Suppressor macrophage (primary cell): ENCODE results near the gene WNT7A.
"Not testable (repeated sequence)": the region's sequence is repeated elsewhere in the genome, so short reads cannot be mapped to it uniquely, and the experiment has no call there.

Experiments used
- DNase-seq, 4 experiments: peaks; one replicate each; pipeline ENCODE4 v3.0.0-alpha.2; 2020 to 2022

Gene WNT7A

DNA sequence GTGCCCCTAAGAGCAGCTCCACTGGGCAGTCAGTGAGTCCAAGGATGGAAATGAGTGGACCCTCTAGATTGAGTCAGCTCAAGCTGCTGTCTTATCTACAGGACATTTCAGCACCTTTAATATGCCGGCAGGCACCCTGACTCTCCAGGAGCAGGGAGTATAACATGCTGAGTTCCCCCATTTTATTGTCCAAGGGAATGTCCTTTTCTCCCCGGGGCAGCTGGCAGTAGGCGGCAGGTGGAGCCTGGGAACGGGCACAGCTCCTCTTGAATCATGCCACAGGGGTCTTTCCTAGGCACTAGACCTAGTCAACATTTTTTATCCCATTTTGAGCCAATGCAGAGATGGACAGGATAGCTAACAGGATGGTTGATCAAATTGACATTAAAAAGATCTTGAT lies 14.8 kb downstream of the WNT7A start:
- no peak for DNase-seq

DNA sequence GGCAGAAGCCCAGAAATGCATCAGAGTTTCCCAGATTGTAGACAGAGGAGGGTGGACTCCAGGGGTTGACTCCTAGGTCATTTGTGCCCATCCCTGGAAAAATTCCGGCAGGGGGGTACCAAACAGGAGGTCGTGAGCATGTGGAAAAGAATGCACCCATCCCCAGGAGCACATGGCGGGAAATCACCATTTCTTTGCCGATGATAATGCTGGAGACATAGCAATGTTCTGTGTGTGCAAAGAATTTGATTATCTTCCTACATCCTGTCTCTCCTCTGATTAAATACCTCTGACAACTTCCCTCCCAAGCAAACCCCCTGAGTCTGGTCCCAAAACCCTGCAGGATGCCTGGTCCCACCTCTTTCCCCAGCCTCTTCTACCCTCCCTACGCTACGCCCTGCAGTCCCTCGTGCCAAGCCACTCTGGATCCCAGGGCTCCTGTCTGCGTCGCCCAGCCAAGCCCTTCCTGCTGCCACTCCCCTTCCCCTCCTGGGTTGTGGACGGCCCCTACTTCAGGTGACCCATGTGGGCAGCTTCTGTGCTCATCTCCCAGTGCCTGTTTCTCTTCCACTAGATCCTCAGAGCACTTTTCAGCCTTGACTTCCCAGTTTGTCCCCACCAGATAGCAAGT lies 15.8 kb downstream of the WNT7A start:
- no peak for DNase-seq

DNA sequence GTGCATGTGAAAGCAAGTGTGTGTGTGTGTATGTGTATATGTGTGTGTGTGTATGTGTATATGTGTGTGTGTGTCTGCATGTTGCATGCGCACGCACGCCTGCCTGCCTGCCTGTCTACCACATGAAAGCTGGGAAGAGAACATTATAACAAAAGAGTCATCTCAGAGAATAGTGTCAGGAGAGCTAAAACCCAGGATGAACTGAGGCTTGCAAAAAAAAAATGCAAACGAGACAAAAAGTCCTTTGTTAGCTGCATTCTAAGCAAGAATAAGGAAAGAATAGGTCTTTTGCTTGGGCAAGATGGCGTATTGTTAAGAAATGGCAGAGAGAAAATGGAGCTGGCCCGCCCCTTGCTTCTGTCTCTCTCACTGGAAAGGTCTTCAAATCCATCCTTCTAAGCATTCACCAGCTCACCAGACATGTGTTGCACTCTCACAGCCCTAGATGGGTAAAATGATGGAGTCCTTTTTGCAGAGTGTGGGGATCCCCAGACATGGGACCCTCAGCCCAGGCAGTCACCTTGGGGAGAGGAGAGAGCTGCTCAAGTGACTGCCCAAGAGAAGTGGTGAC lies 16.4 kb downstream of the WNT7A start:
- DNase-seq = no peak

DNA sequence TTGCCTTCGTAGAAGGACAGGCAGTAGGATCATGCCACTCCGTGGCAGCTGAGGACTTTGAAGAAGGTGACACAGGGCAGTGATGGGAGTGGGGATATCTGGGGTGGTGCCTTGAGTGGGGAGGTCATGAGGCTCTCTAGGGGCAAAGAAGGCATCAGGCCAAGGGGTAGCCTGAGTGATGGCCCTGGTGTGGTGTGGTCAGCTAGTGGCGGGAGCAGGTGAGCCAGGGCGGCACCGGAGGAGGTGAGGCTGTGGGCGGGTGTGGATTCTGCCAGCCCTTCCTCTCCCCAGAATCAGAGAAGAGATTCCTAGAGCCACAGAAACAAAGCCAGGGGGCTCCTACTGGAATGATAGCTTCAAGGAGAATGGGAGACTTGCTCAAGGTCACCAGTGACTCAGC lies 18.4 kb downstream of the WNT7A start:
- DNase-seq = no peak

DNA sequence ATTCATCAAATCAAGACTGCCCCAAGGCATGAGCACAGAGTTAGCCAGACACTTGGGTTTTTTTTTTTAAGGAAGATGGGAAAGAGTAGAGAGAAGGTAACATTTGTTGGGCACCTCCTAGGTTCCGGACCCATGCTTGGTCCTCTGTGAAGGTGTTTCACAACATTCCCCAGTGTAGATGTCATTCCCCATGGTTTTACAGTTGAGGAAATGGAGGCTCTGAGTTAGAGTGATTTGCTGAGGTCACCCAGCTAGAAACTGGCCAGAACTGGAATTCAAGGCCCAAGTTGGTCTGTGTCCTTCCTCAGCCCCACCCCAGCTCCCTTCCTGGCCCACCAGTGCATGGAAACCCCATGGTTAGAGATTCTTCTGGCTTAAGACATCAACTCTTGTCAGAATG lies 19.9 kb downstream of the WNT7A start:
- DNase-seq = no peak

DNA sequence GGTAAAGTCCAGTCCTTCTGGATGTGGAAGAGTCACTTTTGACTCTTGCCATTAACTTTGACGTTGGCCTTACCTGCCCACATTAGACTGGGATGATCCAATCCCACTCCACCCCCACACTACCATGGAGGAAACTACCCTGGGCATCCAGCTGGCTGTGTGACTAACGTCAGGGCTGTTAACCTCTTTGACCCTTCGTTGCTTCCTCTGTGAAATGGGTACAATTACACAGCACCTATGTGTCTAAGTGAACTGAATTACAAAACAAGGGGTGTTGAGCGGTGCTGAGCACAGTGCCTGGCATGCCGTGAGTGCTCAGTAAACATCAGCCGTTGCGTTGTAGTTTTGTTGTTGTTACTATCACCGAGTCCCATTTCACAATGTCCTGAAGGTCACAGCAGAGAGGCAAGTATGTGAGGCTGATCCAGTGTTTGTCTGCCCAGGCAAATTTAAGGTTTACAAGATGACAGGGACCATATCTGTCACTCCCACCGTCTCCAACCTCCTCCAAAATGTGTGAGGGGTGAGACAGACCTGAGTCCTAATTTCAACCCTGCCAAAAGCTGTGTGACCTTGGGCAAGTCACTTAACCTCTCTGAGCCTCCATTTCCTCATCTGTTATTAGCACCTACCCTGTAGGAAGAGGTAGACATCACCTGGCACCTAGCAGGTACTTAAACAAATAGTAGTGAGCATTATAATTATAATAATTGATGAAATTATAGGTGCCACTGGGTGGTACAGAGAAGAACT lies 20.9 kb downstream of the WNT7A start:
- no peak for DNase-seq

DNA sequence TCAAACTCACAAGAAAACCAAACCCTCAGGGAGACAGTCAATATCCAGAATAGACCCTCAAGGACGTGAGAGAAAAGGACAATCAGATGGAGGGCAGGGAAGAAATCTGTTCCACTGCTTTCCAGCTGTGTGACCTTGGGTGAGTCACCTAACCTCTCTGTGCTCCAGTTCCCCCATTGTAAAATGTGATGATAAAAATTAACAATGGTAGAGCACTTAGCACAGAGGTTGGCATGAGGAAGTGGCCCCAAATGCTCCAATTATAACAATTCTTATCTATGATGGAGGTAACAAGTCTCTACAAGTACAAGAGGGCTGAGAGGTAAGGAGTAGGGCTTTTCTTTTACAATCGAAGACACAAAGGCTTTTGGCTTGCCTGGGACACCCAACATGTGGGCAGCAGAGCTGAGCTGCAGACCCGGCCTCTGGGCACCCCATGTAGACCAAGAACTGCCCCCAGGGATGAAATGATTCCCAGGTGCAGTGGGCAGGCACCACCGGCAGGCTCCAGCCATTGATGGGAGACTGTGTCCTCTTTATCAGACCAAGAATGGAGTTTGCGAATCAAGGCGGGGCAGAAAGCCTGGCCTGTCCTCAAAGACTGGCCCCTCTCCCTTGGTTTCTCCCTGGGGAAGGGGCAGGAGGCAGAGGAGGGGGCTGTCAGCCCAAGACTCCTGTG lies 22.0 kb downstream of the WNT7A start:
- no peak for DNase-seq

DNA sequence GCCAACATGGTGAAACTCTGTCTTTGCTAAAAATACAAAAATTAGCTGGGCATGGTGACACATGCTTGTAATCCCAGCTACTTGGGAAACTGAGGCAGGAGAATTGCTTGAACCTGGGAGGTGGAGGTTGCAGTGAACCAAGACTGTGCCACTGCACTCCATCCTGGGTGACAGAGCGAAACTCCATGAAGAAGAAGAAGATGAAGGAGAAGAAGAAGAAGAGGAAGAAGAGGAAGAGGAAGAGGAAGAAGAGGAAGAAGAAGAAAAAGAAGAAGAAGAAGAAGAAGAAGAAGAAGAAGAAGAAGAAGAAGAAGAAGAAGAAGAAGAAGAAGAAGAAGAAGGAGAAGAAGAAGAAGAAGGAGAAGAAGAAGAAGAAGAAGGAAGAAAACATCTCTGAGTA lies 23.2 kb downstream of the WNT7A start:
- not testable (repeated sequence) for DNase-seq

DNA sequence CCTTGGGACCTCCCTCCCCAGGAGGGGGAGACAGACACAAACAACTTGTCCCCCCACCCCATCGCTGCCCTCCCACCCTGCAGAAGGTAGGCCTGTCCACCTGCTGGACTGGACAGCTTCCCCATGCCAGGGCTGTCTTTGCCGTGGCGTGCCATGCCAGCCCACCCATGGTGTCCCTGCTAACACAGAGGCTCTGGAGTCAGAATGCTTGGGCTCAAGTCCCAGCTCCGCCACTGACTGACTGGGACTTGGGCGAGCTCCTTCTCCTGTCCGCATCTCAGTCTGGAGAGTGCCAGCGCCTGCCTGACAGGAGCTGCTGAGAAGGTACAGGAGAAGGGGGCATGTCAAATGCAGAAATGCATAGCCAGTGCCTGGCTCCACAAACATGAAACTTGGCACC lies 23.9 kb downstream of the WNT7A start:
- no peak for DNase-seq

DNA sequence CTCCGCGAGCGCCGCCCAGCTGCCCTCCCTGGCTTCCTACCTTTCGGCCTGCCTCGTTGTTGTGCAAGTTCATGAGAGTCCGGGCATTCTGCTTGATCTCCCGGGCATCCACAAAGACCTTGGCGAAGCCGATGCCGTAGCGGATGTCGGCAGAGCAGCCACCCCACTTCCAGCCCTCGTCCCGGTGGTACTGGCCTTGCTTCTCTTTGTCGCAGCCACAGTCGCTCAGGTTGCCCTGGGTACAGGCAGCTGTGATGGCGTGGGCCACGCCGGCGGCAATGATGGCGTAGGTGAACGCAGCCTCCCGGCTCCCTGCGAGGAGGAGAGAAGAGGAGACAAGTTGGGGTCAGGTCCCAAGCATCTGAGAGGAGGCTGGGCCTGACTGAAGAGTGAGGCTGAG lies 25.4 kb downstream of the WNT7A start:
- no peak for DNase-seq

DNA sequence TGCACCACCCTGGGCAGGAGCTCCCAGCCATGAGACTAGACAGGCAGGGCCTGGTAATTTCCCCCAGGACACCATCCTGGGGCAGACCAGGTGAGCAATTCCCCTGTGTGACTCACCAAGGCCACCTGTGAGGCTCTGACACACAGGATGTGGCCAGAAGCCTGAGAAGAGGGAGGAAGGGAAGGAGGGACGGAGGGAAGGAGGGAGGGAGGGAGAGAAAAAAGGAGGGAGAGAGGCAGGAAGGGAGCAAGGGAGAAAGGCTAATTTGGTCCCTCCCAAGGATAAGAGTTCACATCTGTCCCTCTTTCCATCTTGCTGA lies 25.9 kb downstream of the WNT7A start:
- no peak for DNase-seq

DNA sequence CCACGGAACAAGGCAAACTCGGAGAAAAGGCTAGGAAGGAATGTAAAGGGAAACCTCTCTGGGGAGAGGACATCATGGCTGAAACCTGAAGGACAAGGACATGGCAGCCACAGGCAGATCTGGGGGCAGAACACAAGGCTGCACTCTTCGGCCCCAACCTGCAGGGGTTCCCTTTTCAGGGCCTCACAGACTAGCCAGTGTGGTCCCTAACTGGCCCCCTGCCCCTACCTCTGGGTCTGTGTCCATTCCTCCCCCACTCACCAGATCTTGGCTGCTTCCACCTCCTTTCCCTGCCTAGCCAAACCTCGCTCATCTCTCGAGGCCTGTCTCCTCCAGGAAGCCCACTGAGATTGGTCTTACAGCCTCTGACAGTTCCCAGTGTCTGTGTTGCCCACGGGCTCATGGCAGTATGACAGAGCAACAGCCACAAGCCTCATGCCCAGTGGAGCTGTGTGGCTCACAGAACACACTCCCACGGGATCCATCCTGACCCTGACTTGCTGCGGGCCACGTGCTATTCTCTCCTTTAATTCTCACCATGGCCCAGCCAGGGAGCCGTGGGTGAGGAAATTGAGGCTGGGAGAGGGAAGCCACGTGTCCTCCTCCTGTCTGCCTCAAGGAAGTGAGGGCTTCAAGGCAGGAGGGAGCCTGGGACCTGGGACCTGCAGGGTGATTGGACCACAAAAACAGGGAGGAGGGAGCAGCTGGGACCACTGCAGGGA lies 26.5 kb downstream of the WNT7A start:
- no peak for DNase-seq

DNA sequence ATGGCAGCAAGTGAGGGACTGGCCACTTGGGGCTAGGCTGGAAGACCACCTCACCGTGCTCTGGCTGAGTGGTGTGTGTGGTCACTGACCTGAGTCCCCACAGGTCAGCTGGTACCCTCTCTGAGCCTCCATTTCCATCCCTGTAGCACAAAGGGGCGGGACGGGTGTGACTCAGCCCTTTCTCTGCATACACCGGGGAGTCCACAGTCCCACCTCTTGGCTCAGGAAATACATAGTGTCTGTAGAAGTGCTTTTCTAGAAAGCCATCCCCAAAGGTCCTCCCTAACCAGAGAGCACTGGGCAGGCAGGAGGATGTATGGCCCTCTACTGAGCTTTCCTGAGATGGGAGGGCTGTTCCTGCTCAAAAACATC lies 27.2 kb downstream of the WNT7A start:
- no peak for DNase-seq

DNA sequence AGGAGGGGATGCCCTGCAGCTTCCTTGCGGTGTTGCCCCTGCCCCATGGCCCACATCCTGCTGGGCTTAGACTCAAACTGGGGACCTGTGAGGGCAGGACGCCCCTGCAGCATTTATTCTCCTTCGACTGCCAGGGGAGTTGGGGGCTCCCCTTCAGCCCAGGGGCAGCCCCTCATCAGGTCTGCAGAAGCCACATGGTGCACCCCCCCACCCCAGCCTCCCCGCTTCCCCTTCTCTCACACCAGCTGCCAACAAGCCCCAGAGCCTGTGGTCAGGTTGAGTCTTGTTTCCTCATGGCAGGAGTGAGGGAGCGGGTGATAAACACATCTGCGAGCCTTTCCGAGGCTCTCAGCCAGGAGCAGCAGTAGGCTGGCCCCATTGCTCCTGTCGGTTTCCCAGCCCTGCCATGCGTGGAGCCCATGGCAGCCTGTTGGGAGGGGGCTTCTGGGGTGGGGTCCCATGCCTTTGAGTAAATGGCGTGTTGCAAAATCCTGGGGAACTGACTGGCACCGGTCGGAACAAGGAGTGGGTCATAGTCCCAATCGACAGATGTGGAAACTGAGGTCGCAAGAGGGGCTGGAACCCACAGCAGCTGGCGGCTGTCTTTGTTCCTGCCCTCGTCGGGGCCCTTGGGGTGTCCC lies 27.8 kb downstream of the WNT7A start:
- no peak for DNase-seq

DNA sequence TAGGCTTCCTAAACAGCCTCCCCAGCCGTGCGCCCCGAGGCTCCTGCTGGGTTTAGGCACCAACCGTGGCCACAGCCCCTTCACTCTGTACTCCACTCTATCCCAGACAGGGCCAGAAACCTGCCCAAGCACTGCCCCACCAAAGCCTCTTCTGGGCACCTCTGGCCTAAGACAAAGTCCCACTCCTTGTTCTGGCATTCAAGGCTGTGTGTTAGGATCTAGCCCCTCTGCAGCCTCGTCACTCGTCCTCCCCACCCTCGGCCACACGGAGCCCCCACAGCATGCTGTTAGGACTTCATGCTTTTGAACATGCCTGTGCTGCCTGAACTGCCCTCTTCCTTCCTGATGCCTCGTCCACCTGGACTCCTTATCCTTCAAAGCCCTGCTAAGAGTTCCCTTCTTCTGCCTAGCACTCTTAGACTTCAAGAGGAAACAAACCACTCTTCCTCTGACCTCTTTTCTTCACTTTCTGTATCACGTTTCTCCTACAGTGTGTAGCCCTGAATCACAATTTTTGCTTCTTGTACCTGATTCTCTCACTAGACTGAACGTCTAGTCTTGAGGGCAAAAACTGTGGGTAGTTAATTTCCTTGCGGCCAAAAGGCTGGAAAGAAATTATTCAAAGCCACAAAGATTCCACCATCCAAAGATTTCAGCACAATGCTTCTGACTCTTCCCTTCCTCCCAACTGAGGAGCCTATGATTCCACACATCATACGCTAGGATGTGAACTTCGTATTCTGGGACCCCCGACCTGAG lies 28.6 kb downstream of the WNT7A start:
- DNase-seq = no peak

DNA sequence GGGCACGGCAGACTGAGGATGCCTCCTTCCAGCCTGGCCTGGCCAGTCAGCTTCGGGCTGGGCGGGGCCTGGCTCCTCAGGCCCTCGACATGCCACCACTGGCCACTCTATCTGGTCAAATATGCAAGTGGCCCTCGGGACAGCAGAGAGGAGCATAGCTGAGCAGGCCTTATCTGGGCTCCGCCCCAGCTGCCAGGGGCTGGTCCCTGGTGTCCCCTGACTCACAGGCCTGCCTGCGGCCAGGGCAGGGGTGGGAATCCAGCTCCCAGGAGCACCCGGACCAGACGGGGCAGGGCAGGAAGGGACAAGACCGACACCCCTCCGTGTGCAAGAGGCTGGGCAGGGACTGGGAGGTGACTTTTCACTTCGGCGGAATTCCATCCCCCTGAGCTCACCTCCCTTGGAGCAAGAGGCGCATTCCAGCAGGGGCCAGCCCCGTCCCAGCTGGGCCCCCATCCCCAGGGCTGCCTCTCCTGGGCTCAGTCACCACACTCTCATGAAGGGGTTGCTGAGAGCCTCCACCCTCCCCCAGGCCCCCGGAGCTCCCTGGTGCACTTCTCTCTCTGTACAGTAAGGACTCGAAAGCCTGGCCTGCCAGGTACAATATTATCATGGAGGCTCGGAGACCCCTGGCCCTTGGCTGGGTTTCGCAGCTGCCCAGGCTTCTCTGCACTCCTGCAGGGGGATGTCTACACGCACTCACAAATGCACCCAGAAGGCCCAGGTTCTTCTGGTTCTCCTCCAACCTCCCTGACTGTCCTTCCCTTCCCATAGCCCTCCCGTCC lies 29.5 kb downstream of the WNT7A start:
- no peak for DNase-seq

DNA sequence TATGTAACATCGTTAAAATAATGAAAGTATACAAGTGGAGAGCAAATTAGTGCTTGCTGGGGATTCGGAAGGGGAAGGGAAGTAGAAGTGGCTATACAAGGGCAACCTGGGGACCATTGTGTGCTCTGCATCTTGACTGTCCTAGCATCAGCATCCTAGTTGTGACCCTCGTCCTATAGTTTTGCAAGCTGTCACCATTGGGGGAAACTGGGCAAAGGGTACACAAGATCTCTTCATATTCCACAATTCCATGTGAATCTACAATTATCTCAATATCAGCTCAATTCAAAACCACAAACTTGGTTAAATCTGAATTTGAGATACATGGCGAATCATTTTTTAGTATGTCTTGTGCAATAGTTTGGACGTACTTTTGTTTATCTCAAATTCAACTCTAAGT lies 30.9 kb downstream of the WNT7A start:
- no peak for DNase-seq

DNA sequence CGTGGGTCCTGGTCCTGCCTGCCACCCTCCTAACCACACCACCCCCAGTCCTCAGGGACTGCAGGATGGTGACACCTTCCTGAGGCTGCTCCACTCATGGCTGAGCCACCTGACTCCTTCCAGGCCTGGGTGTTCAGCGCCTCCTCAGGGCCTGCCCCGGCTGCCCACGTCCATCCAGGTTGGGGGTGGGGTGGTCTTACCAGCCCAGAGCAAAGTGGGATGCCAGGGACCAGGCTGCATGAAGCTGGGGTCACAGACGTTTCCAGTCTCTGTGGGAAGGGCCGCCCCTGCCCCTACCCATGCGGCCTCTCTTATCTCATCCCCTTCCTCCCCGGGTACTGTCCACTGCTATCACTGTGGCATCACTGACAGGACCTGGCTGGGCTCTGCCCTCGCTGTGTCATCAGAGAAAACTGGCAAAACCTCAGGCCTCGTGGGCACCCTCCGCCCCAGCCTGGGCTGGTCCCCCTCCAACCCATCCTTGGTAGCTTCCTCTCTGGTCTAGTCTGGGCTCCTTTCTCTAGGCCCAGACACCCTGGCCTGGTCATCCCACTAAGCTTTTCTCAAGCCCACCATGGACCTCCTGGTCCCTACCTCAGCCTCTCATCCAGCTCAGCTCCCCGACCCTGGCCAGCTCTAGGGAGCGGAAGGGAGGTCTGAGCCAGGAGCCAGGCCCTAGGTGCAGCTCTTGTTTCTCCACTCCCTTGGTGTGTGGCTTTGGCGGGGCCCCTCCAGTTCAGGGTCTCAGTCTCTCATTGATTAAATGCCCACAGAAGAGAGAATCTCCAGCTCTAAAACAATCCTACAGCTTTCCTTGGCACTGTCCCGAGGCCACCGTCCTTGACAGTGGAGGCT lies 32.9 kb downstream of the WNT7A start:
- DNase-seq = no peak

DNA sequence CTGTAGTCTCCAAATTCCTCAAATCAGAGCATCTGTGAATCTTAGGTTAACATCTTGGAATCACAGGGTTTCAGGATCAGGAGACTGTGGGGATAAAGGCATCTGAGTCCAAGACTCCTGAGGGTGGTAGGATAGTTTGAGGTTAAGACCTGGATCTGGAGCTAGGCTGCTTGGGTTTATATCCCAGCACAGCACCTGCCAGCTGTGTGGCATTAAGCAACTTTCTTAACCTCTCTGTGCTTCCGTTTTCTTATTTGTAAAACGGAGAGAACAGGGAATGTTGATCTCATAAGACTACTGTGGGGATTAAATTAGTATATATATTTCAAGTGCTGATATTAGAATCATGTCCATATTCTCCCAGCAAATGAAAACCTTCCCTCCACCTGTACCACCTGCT lies 33.6 kb downstream of the WNT7A start:
- DNase-seq = no peak

DNA sequence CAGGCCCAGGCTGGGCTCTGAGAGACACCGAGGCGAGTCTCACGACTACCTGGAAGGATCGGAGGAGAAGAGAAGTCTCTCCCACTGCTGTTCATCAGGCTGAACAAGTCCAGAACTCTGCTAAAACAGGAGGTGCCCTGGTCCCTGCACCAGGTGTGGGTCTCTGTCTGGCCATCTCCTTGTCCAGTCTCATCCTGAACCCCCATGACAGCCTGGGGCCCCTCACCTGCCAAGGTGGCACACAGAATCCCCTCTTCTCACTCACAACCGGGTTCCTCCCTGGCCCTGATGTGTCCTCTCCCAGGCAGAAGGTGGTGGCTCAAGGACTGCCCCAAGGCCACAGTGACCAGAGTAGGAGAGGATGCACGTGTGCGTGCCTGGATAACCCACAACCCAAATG lies 34.1 kb downstream of the WNT7A start:
- DNase-seq = no peak
